Esophagus squamous epithelium (tissue), 5 donors: Measurements from ENCODE around the gene ATF7IP. TPM values are rescaled to one million over a fixed set of nuclear protein-coding genes. Genes with fewer than 3 reads are reported as not detected.
A peak's percentile ranks its signal among the peaks of the same experiment; 100 is the strongest.

ENCODE experiments used
- DNase-seq: peaks from one replicate; lab custom pipeline; 2025; lab: John Stamatoyannopoulos, UW
- H3K27ac ChIP-seq, 4 donors: fragments of 200-600 bp; sonication (generic); one replicate each; pipeline ENCODE4 v1.5.1; 2016 to 2019; ENCODE audit warnings: mild to moderate bottlenecking in 1 of 4
- H3K27me3 ChIP-seq, 4 donors: fragments of 200-600 bp; sonication (generic); 1 replicate in 3 of 4; 2 replicates in 1 of 4; pipeline versions ENCODE4 v1.5.1 to v1.6.0; 2017 to 2021; ENCODE audit warnings: antibody characterized with exemption in 1 of 4
- H3K36me3 ChIP-seq, 3 donors: fragments of 200-600 bp; sonication (generic); one replicate each; pipeline ENCODE4 v1.5.1; 2016 to 2019
- H3K4me1 ChIP-seq, 3 donors: fragments of 200-600 bp; sonication (generic); one replicate each; pipeline ENCODE4 v1.5.1; 2017 to 2019
- H3K4me3 ChIP-seq, 4 donors: fragments of 200-600 bp; sonication (generic); 1 replicate in 3 of 4; 2 replicates in 1 of 4; pipeline ENCODE4 v1.5.1; 2016 to 2019; ENCODE audit warnings: mild to moderate bottlenecking in 2 of 4, moderate library complexity in 1 of 4
- H3K9me3 ChIP-seq, 3 donors: fragments of 200-600 bp; sonication (generic); one replicate each; pipeline ENCODE4 v1.5.1; 2016 to 2019
- CTCF ChIP-seq, 6 experiments: fragments of 450-650 bp in 4 of 6; fragments of 200-600 bp in 2 of 6; sonication (generic) in 2 of 6; IDR thresholded peaks; one replicate each; pipeline ENCODE4 v1.5.1; 2016 to 2019; ENCODE audit warnings: antibody characterized with exemption in 6 of 6, mild to moderate bottlenecking in 4 of 6, moderate library complexity in 4 of 6
- POLR2A ChIP-seq, 4 donors: fragments of 450-650 bp; IDR thresholded peaks; one replicate each; pipeline ENCODE4 v1.6.1; 2017; ENCODE audit warnings: antibody characterized with exemption in 4 of 4, mild to moderate bottlenecking in 4 of 4, moderate library complexity in 3 of 4
- WGBS, 2 donors: methylation state at CpG; one replicate each; pipeline ENCODE4 v1.1.5; 2018; 5-methylcytosine and 5-hydroxymethylcytosine counted together
- intact Hi-C: fragments of 100-400 bp; cut with DNase I; formaldehyde crosslinking; loops from one replicate; pipeline ENCODE4 v1.15.0; 2022
- total RNA-seq, 4 donors: library from RNA; depleted of rRNA; stranded (reverse); fragments of >200 nt; gene quantifications; one replicate each; pipeline ENCODE4 v1.1.0, GENCODE V29; 2016
- donor health status: DM: yes; HTN: yes; CAD: no.

Gene ATF7IP
- total RNA-seq, 4 donors from 2014 or later, result 29.2 to 38.7 (median 34.8) TPM

GRCh38 chr12:14356147-14356546 is 9.3 kb upstream of the ATF7IP start:
- Histone ChIP-seq H3K9me3 (peaks cover 0 to 11% (median 10%) of the 10 kb centered on the region in 3 donors), H3K4me1 (no peaks in the 10 kb centered on the region), H3K27ac (no peak overlapping the region), H3K4me3 (no peak overlapping the region), H3K27me3 (no peaks in the 10 kb centered on the region), H3K36me3 (no peaks in the 10 kb centered on the region)
- no peak for DNase-seq
- intact Hi-C loops, result no loop called here
- TF ChIP-seq CTCF (IDR thresholded peaks at IDR 0.05) (no peak), POLR2A (IDR thresholded peaks at IDR 0.05) (no peak)
- 67 to 78% methylated on average over 1 of the region's 1 CpG for WGBS, 2 donors

- no peak overlapping the region for H3K4me3 ChIP-seq
- H3K27me3 ChIP-seq, result no peaks in the 10 kb centered on the region
- intact Hi-C loops, result no loop called here
- H3K9me3 ChIP-seq, result no peaks in the 10 kb centered on the region
- no peaks in the 10 kb centered on the region for H3K36me3 ChIP-seq
- 93 to 100% methylated on average over 1 of the region's 1 CpG for WGBS, 2 donors
- no peak overlapping the region for H3K27ac ChIP-seq
- TF ChIP-seq CTCF (IDR thresholded peaks at IDR 0.05) (no peak), POLR2A (IDR thresholded peaks at IDR 0.05) (no peak)
- DNase-seq, result no peak
- H3K4me1 ChIP-seq, result no peaks in the 10 kb centered on the region
Observed at GRCh38 chr12:14357486-14357885, 8.0 kb upstream of the ATF7IP start.

GRCh38 chr12:14362352-14362751 is 3.1 kb upstream of the ATF7IP start:
- WGBS, 2 donors, result 87 to 88% methylated on average over 1 of the region's 1 CpG

GRCh38 chr12:14364583-14365271 is 755 bp upstream of the ATF7IP start:
- TF ChIP-seq POLR2A (IDR thresholded peaks at IDR 0.05), result no peak
- no peak for TF ChIP-seq CTCF (IDR thresholded peaks at IDR 0.05)
- Histone ChIP-seq H3K4me3 (peak overlapping the region in 3 of 4 donors; percentile 62 to 86 (median 82)), H3K27ac (peak overlapping the region; percentile 89 to 98 (median 97)), H3K27me3 (no peaks in the 10 kb centered on the region), H3K9me3 (no peaks in the 10 kb centered on the region), H3K36me3 (peaks cover 0 to 2% (median 0%) of the 10 kb centered on the region in 3 donors), H3K4me1 (peaks cover 0 to 24% (median 9%) of the 10 kb centered on the region in 3 donors)
- intact Hi-C loops, result loop anchor here (5.0 kb wide), 1 partner anchor 107 kb away; no protein-coding TSS in a partner anchor
- 91 to 93% methylated on average over 7 to 8 of the region's 8 CpGs for WGBS, 2 donors
- DNase-seq, result no peak

More at GRCh38 chr12:14362352-14362751, 3.1 kb upstream of the ATF7IP start:
- Histone ChIP-seq H3K27me3 (no peaks in the 10 kb centered on the region), H3K9me3 (no peaks in the 10 kb centered on the region), H3K36me3 (no peaks in the 10 kb centered on the region), H3K4me3 (no peak overlapping the region), H3K27ac (no peak overlapping the region), H3K4me1 (peaks cover 0 to 7% (median 0%) of the 10 kb centered on the region in 3 donors)
- DNase-seq, result no peak
- intact Hi-C loops, result no loop called here
- no peak for TF ChIP-seq CTCF (IDR thresholded peaks at IDR 0.05)
- no peak for TF ChIP-seq POLR2A (IDR thresholded peaks at IDR 0.05)
